A549 (cell line): ENCODE results near the gene POLH. TPM values are rescaled to one million over a fixed set of nuclear protein-coding genes. Genes with fewer than 3 reads are reported as not detected.

Source experiments
- ATAC-seq, 2 experiments: fragments of 200-7000 bp in 1 of 2; fragments of >200 bp in 1 of 2; cut with Nextera tagmentation in 1 of 2; cut with Tn5 transposase in 1 of 2; 3 replicates each; pipeline versions ENCODE4 v1.8.0 to v1.9.1; 2018 to 2020; ENCODE audit warnings: mild to moderate bottlenecking in 1 of 2, moderate library complexity in 1 of 2
- CTCF ChIA-PET: fragments of 300-600 bp; sonication (Branson Sonifier 250); formaldehyde crosslinking; extraction: SDS; loops from one replicate; lab custom pipeline; 2021; ENCODE audit warnings: antibody characterized with exemption, inconsistent platforms; lab: Yijun Ruan, JAX
- POLR2A ChIA-PET: fragments of 350-600 bp; formaldehyde crosslinking; extraction: SDS; loops from one replicate; lab custom pipeline; 2021; ENCODE audit warnings: antibody characterized with exemption, inconsistent platforms; lab: Yijun Ruan, JAX
- DNase-seq, 2 experiments: peaks; one replicate each; pipeline versions ENCODE4 v3.0.0 to v3.0.0-alpha.2; 2011 to 2016; ENCODE audit warnings: low read depth in 1 of 2, low spot score in 1 of 2
- FAIRE-seq: peaks from 2 replicates; lab custom pipeline; 2011; peaks lifted over from hg19 to GRCh38; lab: Jason Lieb, UNC
- H3K27ac ChIP-seq, 2 experiments: fragments of >200 bp; sonication (Bioruptor Twin); formaldehyde crosslinking; 3 replicates each; pipeline ENCODE4 v1.5.1; 2016 to 2017
- H3K4me1 ChIP-seq: fragments of >200 bp; sonication (Bioruptor Twin); formaldehyde crosslinking; 3 replicates; pipeline ENCODE4 v1.6.1; 2016
- H3K4me2 ChIP-seq: fragments of >200 bp; sonication (Bioruptor Twin); formaldehyde crosslinking; 3 replicates; pipeline ENCODE4 v1.6.1; 2016
- H3K4me3 ChIP-seq: fragments of >200 bp; sonication (Bioruptor Twin); formaldehyde crosslinking; 3 replicates; pipeline ENCODE4 v1.5.1; 2016
- H3K9me3 ChIP-seq: fragments of >200 bp; sonication (Bioruptor Twin); formaldehyde crosslinking; 3 replicates; pipeline ENCODE4 v1.6.1; 2016
- CBX8 ChIP-seq: fragments of 200-600 bp; sonication (generic); IDR thresholded peaks from 2 replicates; pipeline ENCODE4 v1.6.1; 2016
- EHF ChIP-seq: fragments of 250-450 bp; sonication (Bioruptor Pico); IDR thresholded peaks from 2 replicates; pipeline ENCODE4 v1.5.0; 2020; ENCODE audit warnings: mild to moderate bottlenecking
- EHMT2 ChIP-seq: fragments of 200-600 bp; sonication (generic); IDR thresholded peaks from 2 replicates; pipeline ENCODE4 v1.6.1; 2016; ENCODE audit warnings: antibody characterized with exemption, low read depth, mild to moderate bottlenecking, moderate library complexity
- FOSB ChIP-seq: fragments of 250-450 bp; sonication (Bioruptor Pico); IDR thresholded peaks from 2 replicates; pipeline ENCODE4 v1.5.0; 2020; ENCODE audit warnings: mild to moderate bottlenecking, moderate library complexity
- HDAC2 ChIP-seq: fragments of 200-600 bp; sonication (generic); IDR thresholded peaks from 2 replicates; pipeline ENCODE4 v1.6.1; 2016
- HEYL ChIP-seq: fragments of 250-450 bp; sonication (Bioruptor Pico); IDR thresholded peaks from 2 replicates; pipeline ENCODE4 v1.8.0; 2021; ENCODE audit warnings: mild to moderate bottlenecking, moderate library complexity
- HOXB13 ChIP-seq: fragments of 250-450 bp; sonication (Bioruptor Pico); IDR thresholded peaks from 2 replicates; pipeline ENCODE4 v1.5.0; 2020; ENCODE audit warnings: low read depth, mild to moderate bottlenecking, moderate library complexity
- HOXB5 ChIP-seq: fragments of 250-450 bp; sonication (Bioruptor Pico); IDR thresholded peaks from 2 replicates; pipeline ENCODE4 v1.5.0; 2020; ENCODE audit warnings: mild to moderate bottlenecking, moderate library complexity
- JUN ChIP-seq, 2 experiments: fragments of >200 bp; sonication (Bioruptor Twin); formaldehyde crosslinking; IDR thresholded peaks; 2 replicates in 1 of 2; 3 replicates in 1 of 2; pipeline ENCODE4 v1.6.1; 2016 to 2017
- KDM1A ChIP-seq: fragments of 200-600 bp; sonication (generic); IDR thresholded peaks from 2 replicates; pipeline ENCODE4 v1.6.1; 2016; ENCODE audit warnings: low read depth, mild to moderate bottlenecking
- KDM5A ChIP-seq: fragments of 200-600 bp; sonication (generic); IDR thresholded peaks from 2 replicates; pipeline ENCODE4 v1.6.1; 2016; ENCODE audit warnings: antibody characterized with exemption, mild to moderate bottlenecking
- MYC ChIP-seq: IDR thresholded peaks from 2 replicates; pipeline ENCODE4 v1.6.1; 2012; ENCODE audit warnings: mild to moderate bottlenecking, inconsistent platforms, low read length, improper control_type of control experiment, borderline replicate concordance
- NR3C1 ChIP-seq: fragments of >200 bp; sonication (Bioruptor Twin); formaldehyde crosslinking; IDR thresholded peaks from 3 replicates; pipeline ENCODE4 v1.6.1; 2017
- POLR2AphosphoS2 ChIP-seq: conservative IDR thresholded peaks from 2 replicates; pipeline ENCODE4 v1.6.1; 2012; ENCODE audit warnings: low read length, improper control_type of control experiment, inconsistent platforms
- RNF2 ChIP-seq: fragments of 200-600 bp; sonication (generic); IDR thresholded peaks from 2 replicates; pipeline ENCODE4 v1.6.1; 2016; ENCODE audit warnings: low read depth, mild to moderate bottlenecking, antibody characterized with exemption, moderate library complexity, borderline replicate concordance
- SMC3 ChIP-seq: fragments of >200 bp; sonication (Bioruptor Twin); formaldehyde crosslinking; IDR thresholded peaks from 3 replicates; pipeline ENCODE4 v1.6.1; 2018; ENCODE audit warnings: inconsistent platforms
- SREBF2 ChIP-seq: fragments of 450-650 bp; IDR thresholded peaks from 2 replicates; pipeline ENCODE4 v1.6.1; 2014; ENCODE audit warnings: mild to moderate bottlenecking, moderate library complexity
- TFCP2L1 ChIP-seq: fragments of 250-450 bp; sonication (Bioruptor Pico); IDR thresholded peaks from 2 replicates; pipeline ENCODE4 v1.5.0; 2021; ENCODE audit warnings: mild to moderate bottlenecking
- ZFP36 ChIP-seq: fragments of 450-650 bp; IDR thresholded peaks from 2 replicates; pipeline ENCODE4 v1.6.1; 2014; ENCODE audit warnings: borderline replicate concordance; ENCODE audit not compliant: partially characterized antibody
- ZNF302 ChIP-seq: fragments of 250-450 bp; sonication (Bioruptor Pico); IDR thresholded peaks from 2 replicates; pipeline ENCODE4 v1.9.0; 2021; ENCODE audit warnings: inconsistent platforms, mild to moderate bottlenecking, moderate library complexity
- ZSCAN20 ChIP-seq: fragments of 250-450 bp; sonication (Bioruptor Pico); IDR thresholded peaks from 2 replicates; pipeline ENCODE4 v1.8.0; 2022; ENCODE audit warnings: mild to moderate bottlenecking, moderate library complexity
- WGBS: methylation state at CpG from one replicate; pipeline ENCODE4 v1.1.6; 2017; ENCODE audit errors: missing lambda C conversion rate; 5-methylcytosine and 5-hydroxymethylcytosine counted together
- polyA plus RNA-seq, 4 experiments: library from polyadenylated mRNA; depleted of rRNA in 3 of 4; stranded (reverse); fragments of >200 nt; fragmentation: RNase III in 1 of 4; extraction: RNeasy Plus Mini Kit Qiagen cat#74134 plus additional on column Dnase treatment in 1 of 4; gene quantifications; 2 replicates in 3 of 4; 3 replicates in 1 of 4; pipeline ENCODE4 v1.2.3, GENCODE V29; 2011 to 2017
- TF ChIP-seq, protein P1 (sequence below): fragments of >200 bp; sonication (Bioruptor Twin); formaldehyde crosslinking; IDR thresholded peaks from 2 replicates; pipeline ENCODE4 v1.6.1; 2016
- TF ChIP-seq, protein P2 (sequence below): IDR thresholded peaks from 2 replicates; pipeline ENCODE4 v1.6.1; 2012
- TF ChIP-seq, protein P3 (sequence below): IDR thresholded peaks from 2 replicates; pipeline ENCODE4 v1.6.1; 2012
- TF ChIP-seq, protein P4 (sequence below): fragments of 250-450 bp; sonication (Bioruptor Pico); IDR thresholded peaks from 2 replicates; pipeline ENCODE4 v1.5.0; 2020; ENCODE audit warnings: low read depth, mild to moderate bottlenecking, moderate library complexity
- TF ChIP-seq, protein P5 (sequence below): fragments of 450-650 bp; IDR thresholded peaks from 2 replicates; pipeline ENCODE4 v1.6.1; 2014; ENCODE audit warnings: antibody characterized with exemption

Gene POLH
- polyA plus RNA-seq, 2 of the 4 experiments (the other 2 are of a cell fraction) = 7.0 to 14.4 TPM

DNA sequence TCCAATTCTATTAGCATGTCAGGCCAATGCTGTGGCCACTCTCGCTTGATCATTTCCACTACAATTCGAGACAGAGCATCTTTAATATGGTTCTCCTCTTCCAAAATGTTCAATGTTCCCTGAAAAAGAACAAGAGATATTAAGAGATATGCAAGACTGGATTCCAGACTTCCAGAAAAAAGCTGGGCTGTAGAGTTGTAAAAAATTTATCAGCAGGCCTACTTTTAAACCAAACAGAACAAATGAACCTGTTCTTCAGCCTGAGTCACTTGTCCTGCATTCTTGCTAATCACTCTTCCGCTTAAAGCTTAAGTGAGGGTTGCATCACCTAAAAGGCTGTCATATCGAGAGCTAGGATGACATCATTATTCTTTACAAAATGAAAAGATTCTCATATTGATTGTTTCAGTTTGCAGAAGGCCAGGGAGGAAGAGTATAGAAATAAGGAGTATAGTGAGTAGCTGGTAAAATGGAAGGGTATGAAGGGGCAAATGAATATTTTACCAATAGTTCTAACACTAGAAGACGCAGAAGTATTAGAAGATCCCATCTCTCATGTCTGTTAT is 5.0 kb upstream of the POLH start (continued):
- no peak for TF ChIP-seq ZNF302 (CRISPR knock-in tag)

DNA sequence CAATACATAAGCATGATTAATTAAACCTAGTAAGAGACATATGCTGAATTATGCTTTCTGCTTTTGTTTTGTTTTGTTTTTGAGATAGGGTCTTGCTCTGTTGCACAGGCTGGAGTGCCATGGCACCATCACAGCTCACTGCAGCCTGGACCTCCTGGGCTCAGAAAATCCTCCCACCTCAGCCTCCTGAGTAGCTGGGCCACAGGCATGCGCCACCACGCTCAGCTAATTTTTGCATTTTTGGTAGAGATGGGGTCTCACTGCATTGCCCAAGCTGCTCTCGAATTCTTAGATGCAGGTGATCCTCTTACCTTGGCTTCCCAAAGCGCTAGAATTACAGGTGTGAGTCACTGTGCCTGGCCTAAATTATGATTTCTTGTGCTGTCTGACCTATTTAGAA is 4.0 kb upstream of the POLH start:
- Histone ChIP-seq H3K4me1 (peaks cover 4% of the 10 kb centered on the region; the same call in 1 of the 3 replicates), H3K4me3 (no peak overlapping the region), H3K4me2 (no peak overlapping the region), H3K9me3 (no peaks in the 10 kb centered on the region), H3K27ac (no peak overlapping the region)
- ATAC-seq (no peak), DNase-seq (no peak), FAIRE-seq (no peak)
- ChIA-PET POLR2A (no interaction called here), CTCF (interaction anchor here (1.1 kb wide), 1 partner anchor 36 kb away, joined by 3 read pairs; no protein-coding TSS in a partner anchor)
- WGBS = 85% methylated on average over 4 of the region's 4 CpGs
- TF ChIP-seq RNF2 = no peak
- TF ChIP-seq FOSB = no peak
- TF ChIP-seq CBX8 = no peak
- TF ChIP-seq, protein P1, sequence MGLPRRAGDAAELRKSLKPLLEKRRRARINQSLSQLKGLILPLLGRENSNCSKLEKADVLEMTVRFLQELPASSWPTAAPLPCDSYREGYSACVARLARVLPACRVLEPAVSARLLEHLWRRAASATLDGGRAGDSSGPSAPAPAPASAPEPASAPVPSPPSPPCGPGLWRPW = no peak
- no peak for TF ChIP-seq SREBF2
- no peak for TF ChIP-seq HOXB5 (CRISPR knock-in tag)
- TF ChIP-seq, protein P2, sequence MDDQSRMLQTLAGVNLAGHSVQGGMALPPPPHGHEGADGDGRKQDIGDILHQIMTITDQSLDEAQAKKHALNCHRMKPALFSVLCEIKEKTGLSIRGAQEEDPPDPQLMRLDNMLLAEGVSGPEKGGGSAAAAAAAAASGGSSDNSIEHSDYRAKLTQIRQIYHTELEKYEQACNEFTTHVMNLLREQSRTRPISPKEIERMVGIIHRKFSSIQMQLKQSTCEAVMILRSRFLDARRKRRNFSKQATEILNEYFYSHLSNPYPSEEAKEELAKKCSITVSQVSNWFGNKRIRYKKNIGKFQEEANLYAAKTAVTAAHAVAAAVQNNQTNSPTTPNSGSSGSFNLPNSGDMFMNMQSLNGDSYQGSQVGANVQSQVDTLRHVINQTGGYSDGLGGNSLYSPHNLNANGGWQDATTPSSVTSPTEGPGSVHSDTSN = no peak
- TF ChIP-seq HDAC2 = no peak
- no peak for TF ChIP-seq EHF (CRISPR knock-in tag)
- TF ChIP-seq ZSCAN20 = no peak
- no peak for TF ChIP-seq JUN (IDR thresholded peaks at IDR 0.05)
- TF ChIP-seq NR3C1 = no peak
- TF ChIP-seq HEYL (CRISPR knock-in tag) = no peak
- no peak for TF ChIP-seq SMC3
- TF ChIP-seq, protein P3, sequence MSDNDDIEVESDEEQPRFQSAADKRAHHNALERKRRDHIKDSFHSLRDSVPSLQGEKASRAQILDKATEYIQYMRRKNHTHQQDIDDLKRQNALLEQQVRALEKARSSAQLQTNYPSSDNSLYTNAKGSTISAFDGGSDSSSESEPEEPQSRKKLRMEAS = no peak
- no peak for TF ChIP-seq TFCP2L1 (CRISPR knock-in tag)
- no peak for TF ChIP-seq EHMT2
- no peak for TF ChIP-seq POLR2AphosphoS2
- no peak for TF ChIP-seq KDM1A

DNA sequence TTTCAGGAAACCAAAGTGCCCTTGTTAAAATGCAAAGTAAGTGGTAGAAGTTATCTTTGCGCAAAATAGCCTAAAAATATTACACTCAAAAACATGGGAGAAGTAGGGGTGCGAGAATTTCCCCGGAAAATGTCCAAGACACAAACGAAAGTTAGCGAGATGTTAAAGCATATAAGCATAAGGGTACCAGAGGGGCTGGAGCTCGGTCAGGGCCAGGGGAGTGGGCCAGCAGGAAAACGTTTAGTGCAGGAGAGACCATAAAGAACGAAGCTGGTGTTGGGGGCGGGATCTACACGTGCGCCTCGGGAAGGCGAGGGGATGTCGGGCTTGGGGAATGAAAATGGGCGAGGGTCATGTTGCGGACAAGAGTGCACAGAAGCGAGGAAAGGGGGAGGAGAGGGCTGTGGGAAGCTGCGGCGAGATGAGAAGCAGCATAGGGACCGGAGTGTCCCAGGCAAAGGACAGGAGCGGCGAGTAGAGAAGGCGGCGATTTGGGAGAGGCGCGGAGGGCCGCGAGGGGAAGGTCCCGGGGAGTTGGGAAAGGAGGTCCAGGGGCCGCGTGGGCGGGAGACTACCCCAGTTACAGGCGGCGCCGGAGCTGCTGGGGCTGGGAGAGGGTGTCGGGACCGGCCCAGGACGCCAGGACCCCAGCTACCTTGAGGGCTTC is 747 bp upstream of the POLH start:
- Histone ChIP-seq H3K9me3 (no peaks in the 10 kb centered on the region), H3K4me3 (peak overlapping the region; percentile 62), H3K4me1 (peaks cover 27% of the 10 kb centered on the region; the same call in 2 of the 3 replicates), H3K27ac (peak overlapping the region; percentile 80 to 98), H3K4me2 (peak overlapping the region; percentile 73)
- peak; percentile 70 to 78 for ATAC-seq
- 2% methylated on average over 38 of the region's 38 CpGs for WGBS
- CTCF ChIA-PET = interaction anchor here (0.6 to 0.7 kb wide), 2 partner anchors 25 to 50 kb away, joined by 4 read pairs; no protein-coding TSS in a partner anchor
- TF ChIP-seq, protein P3 = peak; percentile 44; the same call in 1 of the 2 replicates
- no peak for TF ChIP-seq KDM5A
- DNase-seq = peak in 1 of 2 experiments; percentile 21
- no peak for FAIRE-seq
- POLR2A ChIA-PET = interaction anchor here (0.6 to 1.9 kb wide), 3 partner anchors 51 to 829 kb away, joined by 3 to 7 read pairs (median 4); partner anchors contain the start of genes GTPBP2 and TBCC

DNA sequence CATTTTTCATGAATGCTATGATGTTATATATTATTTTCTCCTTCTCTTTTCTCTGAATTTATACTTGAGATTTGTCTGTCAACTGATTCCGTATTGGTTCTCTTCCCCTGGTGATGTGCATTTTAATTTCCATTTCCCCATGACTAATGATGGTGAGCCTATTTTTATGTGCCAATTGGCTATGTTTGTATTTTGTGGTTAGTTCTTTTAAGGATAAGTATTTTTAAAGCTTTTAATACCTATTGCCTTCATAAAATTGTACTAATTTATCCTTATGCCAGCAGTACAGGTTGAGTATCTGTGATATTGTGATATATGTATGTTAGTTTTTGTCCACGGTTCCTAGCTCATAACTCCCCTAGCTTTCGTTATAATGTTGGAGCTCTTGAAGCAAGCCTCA is 2.8 kb downstream of the POLH start:
- Histone ChIP-seq H3K27ac (no peak overlapping the region), H3K4me1 (peaks cover 27% of the 10 kb centered on the region; the same call in 2 of the 3 replicates), H3K4me3 (no peak overlapping the region), H3K9me3 (no peaks in the 10 kb centered on the region), H3K4me2 (0 out of 3 replicates have a peak overlapping the region, but pooled peaks have one; percentile 90)
- WGBS = 93% methylated on average over 3 of the region's 3 CpGs
- DNase-seq (no peak), FAIRE-seq (no peak), ATAC-seq (no peak)
- POLR2A ChIA-PET = no interaction called here
- CTCF ChIA-PET = no interaction called here
- TF ChIP-seq, protein P4, sequence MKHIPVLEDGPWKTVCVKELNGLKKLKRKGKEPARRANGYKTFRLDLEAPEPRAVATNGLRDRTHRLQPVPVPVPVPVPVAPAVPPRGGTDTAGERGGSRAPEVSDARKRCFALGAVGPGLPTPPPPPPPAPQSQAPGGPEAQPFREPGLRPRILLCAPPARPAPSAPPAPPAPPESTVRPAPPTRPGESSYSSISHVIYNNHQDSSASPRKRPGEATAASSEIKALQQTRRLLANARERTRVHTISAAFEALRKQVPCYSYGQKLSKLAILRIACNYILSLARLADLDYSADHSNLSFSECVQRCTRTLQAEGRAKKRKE (CRISPR knock-in tag) = no peak
- TF ChIP-seq, protein P1 = no peak
- TF ChIP-seq MYC (no peak), ZSCAN20 (no peak), HOXB13 (CRISPR knock-in tag) (no peak), RNF2 (no peak), ZFP36 (no peak), JUN (IDR thresholded peaks at IDR 0.05) (no peak)
- TF ChIP-seq, protein P3 = no peak
- TF ChIP-seq, protein P5, sequence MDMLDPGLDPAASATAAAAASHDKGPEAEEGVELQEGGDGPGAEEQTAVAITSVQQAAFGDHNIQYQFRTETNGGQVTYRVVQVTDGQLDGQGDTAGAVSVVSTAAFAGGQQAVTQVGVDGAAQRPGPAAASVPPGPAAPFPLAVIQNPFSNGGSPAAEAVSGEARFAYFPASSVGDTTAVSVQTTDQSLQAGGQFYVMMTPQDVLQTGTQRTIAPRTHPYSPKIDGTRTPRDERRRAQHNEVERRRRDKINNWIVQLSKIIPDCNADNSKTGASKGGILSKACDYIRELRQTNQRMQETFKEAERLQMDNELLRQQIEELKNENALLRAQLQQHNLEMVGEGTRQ = no peak
